SHP77 (cell line): ENCODE measurements around the gene TESMIN.
A peak's percentile ranks its signal among the peaks of the same experiment; 100 is the strongest.

Experiments used
- DNase-seq, 2 experiments: peaks; one replicate each; lab custom pipeline; 2025; lab: John Stamatoyannopoulos, UW

The TESMIN gene, protein sequence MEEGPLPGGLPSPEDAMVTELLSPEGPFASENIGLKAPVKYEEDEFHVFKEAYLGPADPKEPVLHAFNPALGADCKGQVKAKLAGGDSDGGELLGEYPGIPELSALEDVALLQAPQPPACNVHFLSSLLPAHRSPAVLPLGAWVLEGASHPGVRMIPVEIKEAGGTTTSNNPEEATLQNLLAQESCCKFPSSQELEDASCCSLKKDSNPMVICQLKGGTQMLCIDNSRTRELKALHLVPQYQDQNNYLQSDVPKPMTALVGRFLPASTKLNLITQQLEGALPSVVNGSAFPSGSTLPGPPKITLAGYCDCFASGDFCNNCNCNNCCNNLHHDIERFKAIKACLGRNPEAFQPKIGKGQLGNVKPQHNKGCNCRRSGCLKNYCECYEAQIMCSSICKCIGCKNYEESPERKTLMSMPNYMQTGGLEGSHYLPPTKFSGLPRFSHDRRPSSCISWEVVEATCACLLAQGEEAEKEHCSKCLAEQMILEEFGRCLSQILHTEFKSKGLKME

DNA sequence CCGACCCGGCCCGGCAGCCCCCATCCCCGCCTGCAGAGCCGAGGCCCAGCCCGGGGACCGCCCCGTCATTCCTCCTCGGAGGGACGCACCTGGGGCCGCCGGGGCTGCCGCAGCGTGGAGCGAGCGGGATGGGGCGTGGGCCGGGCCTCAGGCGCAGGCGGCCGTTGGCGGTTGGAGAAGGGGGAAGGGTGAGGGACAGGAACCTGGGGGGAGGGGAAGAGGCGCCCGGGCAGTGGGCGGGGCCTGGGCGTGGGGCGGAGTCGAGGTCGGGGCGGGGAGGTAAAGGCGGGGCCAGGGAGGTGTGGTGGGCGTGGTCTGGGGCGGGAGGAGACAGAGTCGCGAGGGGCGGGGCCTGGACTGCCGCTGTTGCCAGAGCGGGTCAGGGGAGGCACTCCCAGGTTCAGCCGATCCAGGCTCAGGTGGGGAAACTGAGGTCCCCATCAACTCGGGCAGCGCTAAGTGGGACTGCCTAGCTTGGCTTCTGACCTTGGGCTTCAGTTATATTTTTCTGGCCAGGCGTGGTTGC is at the start of gene TESMIN:
Gene TESMIN (minus strand): TSS at position 190 of the 526 bp plus-strand sequence. CDS start 860 bp downstream, outside the sequence.
- peak; percentile 53 to 82 for DNase-seq

DNA sequence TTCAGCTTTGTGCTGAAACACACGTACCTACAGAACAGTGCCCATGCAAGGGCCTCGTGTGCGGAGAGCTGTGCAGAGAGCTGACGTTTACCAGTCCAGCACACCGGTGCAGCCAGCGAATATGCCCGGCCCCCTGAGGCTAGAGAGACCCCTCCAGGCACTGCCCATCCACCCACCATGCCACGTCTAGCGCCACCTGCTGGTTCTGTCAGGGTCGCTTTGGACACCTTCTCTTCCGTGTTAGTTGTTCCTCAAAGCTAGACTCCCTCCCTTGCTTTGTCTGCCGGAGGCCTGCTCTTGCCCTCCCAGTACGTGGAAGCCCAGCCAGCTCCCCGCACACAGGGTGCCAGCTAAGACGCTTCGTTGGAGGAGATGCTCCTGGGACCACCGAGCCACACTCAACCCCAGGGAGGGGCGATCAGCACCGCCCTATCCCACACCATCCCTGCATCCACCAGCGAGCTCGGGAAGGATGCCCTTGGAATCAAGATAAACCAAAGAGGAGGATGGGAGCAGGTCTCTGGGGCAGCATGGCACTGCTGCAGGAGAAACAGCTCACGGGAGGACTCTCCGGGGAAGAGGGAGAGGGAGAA is 47.0 kb upstream of the TESMIN start:
- DNase-seq = peak in 1 of 2 experiments; percentile 10

DNA sequence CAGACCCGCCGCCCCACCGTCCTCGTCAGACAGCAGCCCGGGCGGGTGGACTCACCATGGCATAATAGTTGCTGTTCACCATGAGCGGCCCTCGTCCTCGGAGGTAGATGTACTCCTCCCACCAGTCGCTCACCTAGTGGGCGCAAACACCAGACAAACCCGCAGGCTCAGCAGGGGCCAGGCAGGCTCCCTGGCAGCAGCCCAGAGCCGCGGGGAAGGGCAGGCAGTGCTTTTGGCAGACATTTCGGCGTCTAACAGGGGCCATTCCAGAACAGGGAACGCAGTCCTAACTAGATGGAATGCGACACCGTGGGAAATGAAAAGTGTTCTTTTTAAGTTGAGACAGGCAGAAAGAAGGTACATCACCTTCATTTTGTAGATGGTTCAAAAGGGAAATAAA is 45.5 kb upstream of the TESMIN start:
- DNase-seq = no peak

DNA sequence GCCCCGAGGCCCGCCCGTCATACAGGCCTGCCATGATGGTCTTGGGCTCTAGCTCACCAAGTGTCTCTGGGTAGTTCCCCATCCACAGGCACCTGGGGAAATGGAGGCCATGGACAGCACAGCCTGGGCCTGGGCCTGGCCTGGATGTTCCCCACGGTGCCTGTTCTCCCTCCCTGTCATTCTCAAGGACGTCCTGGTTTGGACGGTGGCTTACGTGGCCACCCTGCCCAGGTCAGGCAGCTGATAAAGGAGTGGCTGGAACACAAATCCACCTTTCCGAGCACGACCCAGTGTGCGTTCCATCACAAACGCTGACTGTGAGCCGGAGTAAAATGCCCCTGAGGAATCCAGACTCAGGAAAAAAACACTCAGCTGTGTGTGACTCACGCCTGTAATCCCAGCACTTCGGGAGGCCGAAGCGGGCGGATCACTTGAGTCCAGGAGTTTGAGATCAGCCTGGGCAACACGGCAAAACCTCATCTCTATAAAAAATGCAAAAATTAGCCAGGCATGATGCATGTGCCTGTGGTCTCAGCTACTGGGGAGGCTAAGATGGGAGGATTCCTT is 41.2 kb upstream of the TESMIN start:
- DNase-seq = no peak

DNA sequence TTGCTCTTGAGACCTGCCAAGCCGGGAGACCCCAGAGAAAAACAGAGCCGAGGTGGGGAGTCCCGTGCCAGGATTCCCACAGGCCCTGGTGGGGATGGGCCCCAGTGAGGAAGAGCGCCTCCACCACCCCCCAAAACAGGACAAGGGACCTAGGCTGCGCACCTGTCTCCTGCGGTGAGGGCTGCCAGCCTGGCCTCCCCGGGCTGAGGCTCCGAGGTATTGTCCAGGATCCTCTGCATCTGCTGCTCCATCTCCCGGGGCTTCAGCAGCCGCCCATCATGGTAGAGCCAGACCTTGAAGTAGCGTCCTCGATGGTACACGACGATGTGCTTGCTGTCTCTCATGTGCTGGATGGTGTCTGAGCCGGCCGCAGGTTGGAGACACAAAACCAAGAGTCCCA is 33.3 kb upstream of the TESMIN start:
- no peak for DNase-seq

DNA sequence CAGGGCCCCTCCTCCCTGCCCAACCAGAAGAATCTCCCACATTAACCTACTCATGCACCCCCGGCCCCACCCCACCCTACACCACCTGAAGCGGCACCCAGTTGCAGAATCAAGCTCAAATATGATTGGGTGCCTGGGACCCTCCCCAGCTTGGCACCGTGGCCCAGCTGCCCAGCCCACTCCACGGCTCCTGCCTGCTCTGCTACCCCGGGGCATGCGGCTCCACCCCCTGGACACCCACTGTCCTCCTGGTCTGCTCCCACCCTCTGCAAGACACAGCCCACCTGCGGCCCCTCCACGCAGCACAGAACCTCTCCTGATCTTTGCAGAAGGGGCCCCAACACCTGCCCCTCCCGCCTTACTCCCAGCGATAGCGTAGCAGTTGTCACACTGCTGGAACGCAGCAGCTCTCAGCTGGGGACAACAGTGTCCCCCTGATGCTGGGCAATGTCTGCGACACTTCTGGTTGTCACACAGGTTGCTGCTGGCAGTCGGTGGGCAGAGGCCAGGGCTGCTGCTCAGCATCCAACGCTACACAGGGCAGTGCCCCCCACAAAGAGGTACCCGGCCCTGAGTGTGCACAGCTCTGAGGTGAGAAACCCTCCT is 32.0 kb upstream of the TESMIN start:
- no peak for DNase-seq

DNA sequence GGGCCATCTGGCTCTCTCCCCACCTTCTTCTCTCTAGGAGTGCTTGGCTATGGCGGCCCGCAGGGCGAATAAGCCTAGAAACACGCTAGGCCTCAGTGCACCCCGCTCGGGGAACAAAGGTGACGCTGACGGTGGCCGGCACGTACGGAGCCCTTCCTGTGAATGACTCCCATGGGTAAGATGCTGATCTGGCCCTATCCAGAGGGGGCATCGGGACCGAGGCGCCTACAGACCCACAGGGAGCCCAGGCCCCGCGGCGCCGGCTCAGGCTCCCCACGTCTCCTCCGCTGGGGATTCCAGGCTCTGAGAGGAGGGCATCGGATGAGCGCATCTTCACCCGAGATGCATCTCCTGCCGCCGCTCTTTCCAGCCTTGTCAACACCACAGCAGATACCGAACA is 31.4 kb upstream of the TESMIN start:
- no peak for DNase-seq

DNA sequence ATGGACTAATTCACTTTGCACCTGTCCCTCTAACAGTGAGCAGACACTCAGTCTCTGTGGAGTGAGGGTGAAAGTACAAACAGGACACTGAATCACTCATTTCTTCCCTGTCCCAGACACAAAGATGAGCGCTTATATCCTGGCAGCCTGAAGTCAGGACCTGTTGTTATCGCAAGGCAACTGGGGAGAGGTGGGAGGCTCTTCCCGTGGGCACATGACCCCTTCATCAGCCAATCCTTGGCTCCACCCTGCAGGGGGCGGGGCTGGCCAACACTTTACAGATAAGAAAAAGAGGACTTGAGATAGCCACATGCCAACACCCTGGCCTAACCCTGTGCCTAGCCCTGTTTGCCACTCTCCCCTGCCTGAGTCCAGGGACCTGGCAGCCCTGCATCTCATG is 29.5 kb upstream of the TESMIN start:
- no peak for DNase-seq

DNA sequence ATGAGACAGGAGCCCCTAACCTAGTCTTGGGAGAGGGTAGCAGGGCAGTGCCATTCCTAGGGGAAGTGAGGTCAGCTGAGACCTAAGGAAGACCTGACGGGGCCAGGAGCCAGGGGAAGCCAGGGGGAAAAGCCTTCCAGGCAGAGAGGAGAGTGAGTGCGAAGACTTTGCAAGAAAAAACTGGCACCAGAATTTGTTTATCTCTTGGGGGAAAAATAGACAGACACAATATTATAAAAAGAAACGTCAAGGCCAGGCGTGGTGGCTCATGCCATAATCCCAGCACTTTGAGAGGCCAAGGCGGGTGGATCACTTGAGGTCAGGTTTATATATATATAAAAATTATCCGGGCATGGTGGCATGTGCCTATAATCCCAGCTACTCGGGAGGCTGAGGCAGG is 26.9 kb upstream of the TESMIN start:
- DNase-seq = no peak

DNA sequence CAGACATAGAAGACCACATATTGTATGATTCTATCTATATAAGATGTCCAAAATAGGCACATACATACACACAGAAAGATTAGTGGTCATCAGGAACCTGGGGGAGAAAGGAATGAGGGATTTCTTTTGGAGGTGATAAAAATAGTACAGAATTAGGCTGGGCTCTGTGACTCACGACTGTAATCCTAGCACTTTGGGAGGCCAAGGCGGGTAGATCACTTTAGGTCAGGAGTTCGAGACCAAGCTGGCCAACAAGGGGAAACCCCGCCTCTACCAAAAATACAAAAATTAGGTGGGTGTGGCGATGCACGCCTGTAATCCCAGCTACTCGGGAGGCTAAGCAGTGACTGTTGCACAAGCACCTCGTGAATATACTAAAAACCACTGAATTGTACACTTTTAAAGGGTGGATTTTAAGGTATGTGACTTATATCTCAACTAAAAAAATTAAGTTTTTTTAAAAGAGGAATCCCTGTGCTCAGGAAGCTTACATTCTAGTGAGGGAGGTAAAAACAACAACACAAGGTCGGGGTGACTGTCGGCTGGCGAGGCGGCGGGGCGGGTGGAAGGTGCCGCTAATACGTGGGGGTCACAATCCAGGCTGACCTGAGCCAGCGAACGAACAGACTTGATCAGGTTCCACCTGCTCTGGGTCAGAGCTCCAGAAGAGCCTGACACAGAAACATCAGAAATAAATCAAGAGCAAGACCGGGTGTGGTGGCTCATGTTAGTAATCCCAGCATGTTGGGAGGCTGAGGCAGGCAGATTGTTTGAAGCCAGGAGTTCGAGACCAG is 25.3 kb upstream of the TESMIN start:
- DNase-seq = no peak

DNA sequence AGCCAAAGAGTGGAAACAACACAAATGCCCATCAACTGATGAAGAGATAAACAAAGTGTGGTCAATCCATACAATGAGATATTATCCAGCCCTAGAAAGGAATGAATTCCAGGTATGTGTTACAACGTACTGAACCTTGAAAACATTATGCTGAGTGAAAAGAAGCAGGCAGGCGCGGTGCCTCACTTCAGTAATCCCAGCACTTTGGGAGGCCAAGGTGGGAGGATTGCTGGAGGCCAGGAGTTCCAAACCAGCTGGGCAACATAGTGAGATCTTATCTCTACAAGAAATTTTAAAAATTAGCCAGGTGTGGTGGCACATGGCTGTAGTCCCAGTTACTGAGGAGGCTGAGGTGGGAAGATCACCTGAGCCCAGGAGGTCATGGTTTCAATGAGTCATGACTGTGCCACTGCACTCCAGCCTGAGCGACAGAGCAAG is 24.6 kb upstream of the TESMIN start:
- no peak for DNase-seq

DNA sequence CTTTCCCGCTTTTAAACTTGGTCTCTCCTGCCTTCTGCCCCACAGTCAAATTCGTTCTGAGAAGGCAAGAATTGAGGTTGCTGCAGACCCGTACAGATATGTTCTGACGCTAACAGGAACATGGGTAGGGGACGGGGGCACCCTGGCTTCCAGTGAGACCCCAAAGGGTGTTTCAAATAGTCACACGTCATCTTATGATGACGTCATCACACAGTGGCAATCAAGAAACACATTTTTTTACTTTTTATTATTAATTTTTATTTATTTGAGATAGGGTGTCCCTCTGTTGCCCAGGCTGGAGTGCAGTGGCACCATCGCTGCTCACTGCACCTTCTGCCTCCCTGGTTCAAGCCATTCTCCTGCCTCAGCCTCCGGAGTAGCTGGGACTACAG is 22.9 kb upstream of the TESMIN start:
- no peak for DNase-seq

DNA sequence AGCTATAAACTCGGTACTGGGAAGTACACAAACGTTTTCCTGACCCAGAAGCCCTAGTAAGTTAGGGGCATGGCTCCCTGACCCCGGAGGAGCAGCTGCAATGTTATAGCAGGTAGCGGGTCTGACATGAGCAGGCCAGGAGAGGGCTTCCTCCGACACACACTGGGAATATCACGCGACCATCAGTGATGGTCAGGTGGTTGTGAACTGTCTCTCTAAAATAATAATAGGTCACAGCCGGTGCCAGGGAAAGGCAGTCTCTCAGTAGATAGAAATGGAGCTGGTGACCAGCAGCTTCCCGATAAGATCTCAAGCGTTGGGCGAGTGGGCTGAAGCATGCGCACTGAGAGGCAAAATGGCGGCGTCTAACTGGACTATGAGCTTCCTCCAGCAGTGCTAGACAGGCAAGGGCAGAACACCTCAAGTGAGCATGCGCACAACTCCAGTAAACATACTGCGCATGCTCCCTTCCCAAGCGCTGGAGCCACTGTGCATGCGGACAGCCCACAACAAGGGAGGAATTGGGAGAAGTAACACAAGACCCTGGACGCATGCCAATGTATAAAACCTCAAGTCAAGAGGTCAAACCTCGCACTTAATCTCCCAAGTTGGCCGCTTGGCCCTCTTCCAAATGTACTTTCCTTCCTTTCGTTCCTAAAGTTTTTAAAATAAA is 22.3 kb upstream of the TESMIN start:
- DNase-seq = no peak

DNA sequence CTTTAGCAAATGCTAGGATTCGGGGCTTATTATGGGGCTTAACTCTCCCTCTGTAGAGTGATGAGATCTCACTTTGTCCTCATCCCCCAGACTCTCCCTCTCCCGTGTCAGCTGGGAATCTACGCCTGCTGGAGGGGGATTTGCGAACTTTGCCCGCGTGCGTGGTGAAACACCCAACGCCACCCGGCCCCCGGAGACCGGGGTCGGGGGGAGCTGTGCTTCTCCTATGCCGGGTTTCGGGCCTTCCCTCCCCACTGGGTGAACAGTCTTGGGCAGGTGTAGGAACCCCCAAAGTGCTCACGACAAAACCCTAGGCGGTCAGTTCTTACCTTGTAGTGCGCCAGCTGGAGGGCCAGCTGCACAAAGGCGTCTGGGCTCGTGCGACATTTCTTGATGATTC is 21.6 kb upstream of the TESMIN start:
- DNase-seq = no peak

DNA sequence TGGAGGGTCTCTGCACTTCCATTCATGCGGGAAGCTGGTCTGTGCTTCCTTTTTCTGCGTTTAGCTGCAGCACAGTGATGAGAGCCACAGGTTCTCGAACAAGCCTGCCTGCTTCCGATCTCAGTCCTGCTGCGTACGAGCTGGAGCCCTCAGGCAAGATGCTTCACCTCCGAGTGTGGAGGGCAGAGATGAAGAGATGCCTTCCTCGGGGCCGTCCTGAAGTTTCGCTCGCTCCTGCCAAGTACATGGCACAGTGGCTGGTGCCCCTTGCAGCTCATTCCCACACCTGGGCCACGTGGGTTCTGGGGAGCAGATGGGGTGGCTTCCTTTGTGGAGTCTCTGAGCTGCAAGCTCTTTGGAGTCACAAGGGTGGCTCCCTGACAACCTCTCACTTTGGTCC is 19.5 kb upstream of the TESMIN start:
- DNase-seq = no peak

DNA sequence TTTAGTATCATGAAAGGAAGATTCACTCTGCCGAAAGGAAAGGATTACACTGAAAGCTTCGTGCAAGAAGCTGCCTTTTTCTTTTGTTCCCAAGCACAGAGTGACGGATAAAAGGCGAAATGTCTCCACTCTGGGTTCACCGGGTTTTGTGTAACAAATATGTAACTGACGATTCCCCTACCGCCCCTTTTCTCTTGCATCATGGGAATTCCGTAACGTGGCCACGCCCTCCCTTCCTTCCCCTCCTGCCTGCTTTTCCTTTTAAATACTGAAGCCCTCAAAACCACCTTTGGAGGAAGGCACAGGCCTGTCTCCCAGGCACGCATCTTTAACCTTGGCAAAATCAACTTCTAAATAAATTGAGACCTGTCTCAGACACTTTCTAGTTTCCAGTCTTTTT is 16.4 kb upstream of the TESMIN start:
- no peak for DNase-seq

DNA sequence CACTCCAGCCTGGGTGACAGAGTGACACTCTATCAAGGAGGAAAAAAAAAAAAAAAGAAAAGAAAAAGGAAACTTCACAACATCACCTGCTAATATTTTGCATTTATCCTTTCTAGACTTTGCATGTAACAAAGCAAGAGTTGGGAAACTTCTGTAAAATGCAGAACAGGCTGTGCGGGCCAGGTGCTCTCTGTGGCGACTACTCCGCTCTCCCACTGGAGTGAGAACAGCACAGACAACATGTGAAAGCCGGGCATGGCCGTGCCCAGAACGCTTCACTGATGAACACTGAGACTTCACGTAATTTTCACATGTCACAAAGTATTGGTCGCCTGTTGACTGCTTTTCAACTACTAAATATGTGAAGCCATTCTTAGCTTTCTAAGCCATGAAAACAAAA is 15.5 kb upstream of the TESMIN start:
- DNase-seq = no peak

DNA sequence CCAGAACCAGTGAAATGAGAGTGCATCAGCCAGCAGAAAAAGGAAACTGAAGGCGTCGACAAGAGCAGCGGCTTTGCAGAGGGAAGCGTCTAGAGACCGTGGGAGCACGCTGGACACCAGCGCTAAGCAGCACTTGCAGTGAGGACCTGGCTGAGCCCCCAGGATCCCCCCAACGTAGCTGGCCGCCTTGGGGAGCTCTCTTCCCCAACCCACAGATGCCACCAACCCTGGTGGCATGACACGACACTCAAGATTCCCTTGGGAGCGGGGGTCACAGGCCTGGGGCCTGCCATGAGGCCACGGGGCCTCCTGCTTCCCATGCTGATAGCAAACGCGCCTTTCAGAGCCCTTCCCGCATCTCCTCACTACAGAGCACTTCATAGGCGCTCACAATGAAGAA is 13.4 kb upstream of the TESMIN start:
- DNase-seq = no peak

DNA sequence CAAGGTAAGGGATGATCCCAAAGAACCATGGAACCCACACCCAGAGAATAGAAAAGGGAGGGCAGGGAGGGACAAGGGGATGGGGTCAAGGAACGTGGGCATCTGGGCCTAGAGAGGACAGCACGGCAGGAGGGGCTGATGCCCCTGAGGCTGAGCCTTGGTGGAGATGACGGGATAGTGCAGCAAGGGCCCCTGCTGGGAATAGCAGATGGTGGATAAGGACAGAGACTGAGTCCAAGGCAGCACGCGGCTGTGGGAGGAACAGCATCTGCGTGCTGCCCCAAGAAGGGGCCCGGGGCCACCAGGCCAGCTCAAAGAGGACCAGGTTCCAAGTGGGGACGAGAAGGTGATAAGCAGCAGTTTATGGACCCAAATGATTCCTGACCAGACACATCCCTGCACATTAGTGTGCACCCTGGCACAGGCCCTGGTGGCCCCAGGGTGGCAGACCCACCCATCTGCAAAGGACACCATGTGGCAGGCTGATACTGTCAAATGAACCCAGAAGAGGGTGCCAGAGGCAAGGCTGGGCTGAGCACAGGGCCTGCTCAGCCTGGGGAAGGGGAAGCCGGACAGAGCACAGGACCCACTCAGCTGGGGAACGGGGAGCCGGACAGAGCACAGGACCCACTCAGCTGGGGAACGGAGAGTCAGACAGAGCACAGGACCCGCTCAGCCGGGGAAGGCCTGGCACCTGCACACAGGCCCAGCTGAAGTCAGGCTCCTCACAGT is 12.8 kb upstream of the TESMIN start:
- DNase-seq = no peak

DNA sequence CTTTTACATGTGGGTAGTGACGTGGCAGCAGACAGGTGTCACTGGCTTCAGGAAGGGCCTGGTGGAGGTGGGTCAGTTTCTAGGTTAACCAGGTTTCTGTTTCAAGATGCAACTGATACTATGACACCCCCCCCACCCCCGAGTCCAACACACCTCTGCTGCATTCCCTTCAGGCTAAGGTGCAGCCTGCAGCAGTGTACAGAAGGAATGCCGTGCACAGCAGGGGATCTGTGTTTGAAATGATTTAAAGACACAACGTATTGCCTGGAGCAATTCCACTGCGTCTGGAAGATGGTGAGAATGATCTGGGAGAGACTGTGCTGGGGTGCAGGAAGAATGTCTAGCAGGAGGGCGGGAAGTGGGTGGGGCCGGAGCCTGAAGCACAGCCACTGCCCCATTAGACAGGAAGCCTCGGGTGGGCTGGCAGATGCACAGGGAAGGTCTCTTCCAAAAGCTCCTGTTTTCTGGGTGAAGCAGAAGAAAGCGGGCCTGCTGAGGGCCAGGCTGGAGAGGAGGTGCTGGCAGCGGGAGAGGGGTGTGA is 11.9 kb upstream of the TESMIN start:
- DNase-seq = no peak
